H1 (cell line): ENCODE data around the gene HIGD2A. TPM values are rescaled to one million over a fixed set of nuclear protein-coding genes. Genes with fewer than 3 reads are reported as not detected.

Experiments
- CTCF ChIA-PET: fragments of 300-600 bp; sonication (Branson Sonifier 250); formaldehyde crosslinking; loops from one replicate; lab custom pipeline; 2021; ENCODE audit not compliant: partially characterized antibody; lab: Charles Lee
- POLR2A ChIA-PET: fragments of 300-600 bp; sonication (Branson Sonifier 250); formaldehyde crosslinking; loops from one replicate; lab custom pipeline; 2021; ENCODE audit warnings: inconsistent platforms; ENCODE audit not compliant: partially characterized antibody; lab: Charles Lee
- DNase-seq, 2 experiments: peaks; one replicate each; pipeline versions ENCODE4 v3.0.0 to v3.0.0-alpha.2; 2010 to 2022; ENCODE audit warnings: low spot score in 2 of 2, low read depth in 1 of 2, mixed read lengths in 1 of 2
- FAIRE-seq: peaks from 2 replicates; lab custom pipeline; 2011; peaks lifted over from hg19 to GRCh38; lab: Jason Lieb, UNC
- H2AFZ ChIP-seq: 2 replicates; pipeline ENCODE4 v1.8.1; 2012; ENCODE audit warnings: low read length, inconsistent platforms
- H2AK5ac ChIP-seq: 2 replicates; pipeline ENCODE4 v1.6.1; 2013; ENCODE audit warnings: low read depth, low read length
- H2BK120ac ChIP-seq: replicated peaks from 2 replicates; pipeline ENCODE3; 2013; ENCODE audit warnings: low read depth, low read length, inconsistent platforms
- H2BK12ac ChIP-seq: 2 replicates; pipeline ENCODE4 v1.6.1; 2013; ENCODE audit warnings: low read depth, low read length
- H2BK15ac ChIP-seq: 2 replicates; pipeline ENCODE4 v1.6.1; 2013; ENCODE audit warnings: low read length
- H2BK20ac ChIP-seq: 2 replicates; pipeline ENCODE4 v1.6.1; 2013; ENCODE audit warnings: low read length
- H2BK5ac ChIP-seq: 2 replicates; pipeline ENCODE4 v1.6.1; 2013; ENCODE audit warnings: low read depth, low read length
- H3K14ac ChIP-seq: 2 replicates; pipeline ENCODE4 v1.6.1; 2013; ENCODE audit warnings: inconsistent platforms; ENCODE audit not compliant: insufficient read length
- H3K18ac ChIP-seq: 2 replicates; pipeline ENCODE4 v1.6.1; 2013; ENCODE audit warnings: low read length; ENCODE audit errors: extremely low read depth
- H3K23ac ChIP-seq: 2 replicates; pipeline ENCODE4 v1.6.1; 2013; ENCODE audit warnings: inconsistent platforms; ENCODE audit not compliant: insufficient read length
- H3K23me2 ChIP-seq: 2 replicates; pipeline ENCODE4 v1.6.1; 2013; ENCODE audit warnings: low read depth, low read length
- H3K27ac ChIP-seq: 2 replicates; pipeline ENCODE4 v1.6.1; 2011; ENCODE audit warnings: low read depth, low read length, inconsistent platforms
- H3K27me3 ChIP-seq, 4 experiments: replicated peaks in 1 of 4; 1 replicate in 1 of 4; 2 replicates in 3 of 4; pipeline versions ENCODE4 v1.6.1 to v1.8.1; 2011 to 2013; ENCODE audit warnings: low read length in 3 of 4, mild to moderate bottlenecking in 3 of 4, inconsistent platforms in 2 of 4, mixed read lengths in 2 of 4, moderate library complexity in 1 of 4; ENCODE audit not compliant: control insufficient read depth in 3 of 4, insufficient read depth in 3 of 4; ENCODE audit errors: extremely low read depth in 1 of 4
- H3K36me3 ChIP-seq, 4 experiments: 2 replicates each; pipeline versions ENCODE4 v1.6.1 to v1.8.1; 2011 to 2013; ENCODE audit warnings: mild to moderate bottlenecking in 4 of 4, low read length in 3 of 4, moderate library complexity in 2 of 4, control low read depth in 1 of 4, inconsistent platforms in 1 of 4; ENCODE audit not compliant: insufficient read depth in 4 of 4, control insufficient read depth in 2 of 4
- H3K4ac ChIP-seq: replicated peaks from 2 replicates; pipeline ENCODE3; 2013; ENCODE audit warnings: low read length, low read depth, mixed read lengths, inconsistent platforms; ENCODE audit not compliant: insufficient read length
- H3K4me1 ChIP-seq, 4 experiments: replicated peaks in 1 of 4; 1 replicate in 1 of 4; 2 replicates in 3 of 4; pipeline versions ENCODE4 v1.6.1 to v1.8.1; 2011 to 2013; ENCODE audit warnings: low read length in 3 of 4, inconsistent platforms in 2 of 4, mixed read lengths in 1 of 4; ENCODE audit not compliant: insufficient read depth in 4 of 4, control insufficient read depth in 3 of 4
- H3K4me2 ChIP-seq, 2 experiments: 2 replicates each; pipeline versions ENCODE4 v1.6.1 to v1.8.1; 2011 to 2013; ENCODE audit warnings: low read depth in 2 of 2, low read length in 2 of 2, control low read depth in 1 of 2, inconsistent platforms in 1 of 2, mild to moderate bottlenecking in 1 of 2; ENCODE audit not compliant: insufficient read depth in 1 of 2
- H3K4me3 ChIP-seq, 4 experiments: fragments of 200-600, 300-600 bp in 1 of 4; sonication (generic), shearing (Covaris generic), sonication (Bioruptor Twin) in 1 of 4; 2 replicates each; pipeline versions ENCODE4 v1.5.1 to v1.8.1; 2011 to 2016; ENCODE audit warnings: low read length in 4 of 4, low read depth in 3 of 4, control low read depth in 2 of 4, inconsistent platforms in 2 of 4, mild to moderate bottlenecking in 2 of 4, mixed read lengths in 1 of 4, moderate library complexity in 1 of 4; ENCODE audit not compliant: insufficient read depth in 2 of 4; ENCODE audit errors: extremely low read depth in 1 of 4
- H3K56ac ChIP-seq: replicated peaks from 2 replicates; pipeline ENCODE3; 2013; ENCODE audit warnings: low read depth, mild to moderate bottlenecking, mixed read lengths, low read length, inconsistent platforms; ENCODE audit not compliant: insufficient read length
- H3K79me1 ChIP-seq: 2 replicates; pipeline ENCODE4 v1.6.1; 2013; ENCODE audit warnings: low read depth, low read length, control low read depth
- H3K79me2 ChIP-seq, 2 experiments: 2 replicates each; pipeline versions ENCODE4 v1.6.1 to v1.8.1; 2012 to 2013; ENCODE audit warnings: low read length in 2 of 2, mild to moderate bottlenecking in 2 of 2, inconsistent platforms in 1 of 2; ENCODE audit not compliant: insufficient read depth in 2 of 2, control insufficient read depth in 1 of 2
- H3K9ac ChIP-seq, 4 experiments: replicated peaks in 1 of 4; 1 replicate in 1 of 4; 2 replicates in 3 of 4; pipeline versions ENCODE4 v1.6.1 to v1.8.1; 2011 to 2013; ENCODE audit warnings: low read depth in 3 of 4, low read length in 3 of 4, control low read depth in 2 of 4, mild to moderate bottlenecking in 2 of 4, moderate library complexity in 2 of 4, inconsistent platforms in 1 of 4; ENCODE audit errors: extremely low read depth in 1 of 4
- H3K9me3 ChIP-seq, 2 experiments: 2 replicates each; pipeline versions ENCODE4 v1.6.1 to v1.8.1; 2012 to 2013; ENCODE audit warnings: mild to moderate bottlenecking in 2 of 2, moderate library complexity in 2 of 2, control low read depth in 1 of 2, inconsistent platforms in 1 of 2, low read depth in 1 of 2, low read length in 1 of 2, mixed read lengths in 1 of 2; ENCODE audit not compliant: insufficient read depth in 2 of 2
- H4K20me1 ChIP-seq, 2 experiments: replicated peaks in 1 of 2; 2 replicates each; pipeline versions ENCODE3 to v1.8.1; 2011 to 2013; ENCODE audit warnings: inconsistent platforms in 2 of 2, low read length in 2 of 2, mild to moderate bottlenecking in 1 of 2; ENCODE audit not compliant: insufficient read depth in 2 of 2, control insufficient read depth in 1 of 2
- H4K5ac ChIP-seq: 2 replicates; pipeline ENCODE4 v1.6.1; 2013; ENCODE audit warnings: low read length, low read depth, mixed read lengths, inconsistent platforms; ENCODE audit not compliant: insufficient read length
- H4K8ac ChIP-seq: 2 replicates; pipeline ENCODE4 v1.8.0; 2013; ENCODE audit warnings: mild to moderate bottlenecking, moderate library complexity, low read length, inconsistent platforms; ENCODE audit not compliant: insufficient read depth; ENCODE audit errors: extremely low read depth
- H4K91ac ChIP-seq: replicated peaks from 2 replicates; pipeline ENCODE3; 2013; ENCODE audit warnings: low read length, mixed read lengths, inconsistent platforms; ENCODE audit not compliant: insufficient read length
- CHD1 ChIP-seq: IDR thresholded peaks from 2 replicates; pipeline ENCODE4 v1.6.1; 2012; ENCODE audit warnings: low read depth, low read length, improper control_type of control experiment
- CREB1 ChIP-seq: IDR thresholded peaks from 2 replicates; pipeline ENCODE4 v1.6.1; 2012; ENCODE audit warnings: inconsistent platforms
- MAFK ChIP-seq: IDR thresholded peaks from 2 replicates; pipeline ENCODE4 v1.6.1; 2012; ENCODE audit warnings: low read depth, mild to moderate bottlenecking, improper control_type of control experiment, low read length
- NRF1 ChIP-seq: IDR thresholded peaks from 2 replicates; pipeline ENCODE4 v1.6.1; 2011; ENCODE audit warnings: mild to moderate bottlenecking, low read depth, low read length, improper control_type of control experiment
- RXRA ChIP-seq: IDR thresholded peaks from 2 replicates; pipeline ENCODE4 v1.6.1; 2011; ENCODE audit warnings: low read depth, mild to moderate bottlenecking, low read length, moderate library complexity; ENCODE audit not compliant: insufficient read depth
- TBP ChIP-seq: IDR thresholded peaks from 2 replicates; pipeline ENCODE4 v1.6.1; 2011; ENCODE audit warnings: low read depth, low read length, improper control_type of control experiment
- TEAD4 ChIP-seq: IDR thresholded peaks from 2 replicates; pipeline ENCODE4 v1.6.1; 2012; ENCODE audit warnings: low read depth, low read length, inconsistent platforms, mixed read lengths
- WGBS, 2 experiments: shearing (Covaris generic) in 1 of 2; methylation state at CpG; one replicate each; pipeline versions ENCODE4 v1.1.6 to v1.1.7; 2013 to 2015; ENCODE audit warnings: low lambda C conversion rate in 2 of 2, mixed read lengths in 2 of 2, inconsistent platforms in 1 of 2, low coverage in 1 of 2, missing lambda C conversion rate in 1 of 2; ENCODE audit not compliant: insufficient replicate concordance in 2 of 2, insufficient coverage in 1 of 2, insufficient read length in 1 of 2; ENCODE audit errors: extremely low coverage in 1 of 2, missing lambda C conversion rate in 1 of 2; 5-methylcytosine and 5-hydroxymethylcytosine counted together
- polyA plus RNA-seq, 7 experiments: library from polyadenylated mRNA; depleted of rRNA in 3 of 7; stranded (reverse) in 5 of 7; unstranded in 2 of 7; fragments of >200 nt in 5 of 7; fragments of 200-250 nt in 2 of 7; gene quantifications; 1 replicate in 5 of 7; 2 replicates in 1 of 7; 4 replicates in 1 of 7; pipeline versions ENCODE4 v1.2.1 to v1.2.3, GENCODE V29; 2011 to 2013; ENCODE audit warnings: missing spikeins in 2 of 7, mixed read lengths in 2 of 7
- total RNA-seq: library from RNA; stranded (reverse); fragmentation: NEBNext Ultra II Directional; extraction: Animal tissue kit (Norgen Biotek cat#: 25700); gene quantifications from 2 replicates; pipeline ENCODE4 v1.2.1, GENCODE V29; 2021

The HIGD2A gene
- total and polyA plus RNA-seq, 2 of the 8 experiments (the other 6 are each of a cell fraction or from before 2014, with no cell fraction given), result 95.5 to 264 TPM

DNA sequence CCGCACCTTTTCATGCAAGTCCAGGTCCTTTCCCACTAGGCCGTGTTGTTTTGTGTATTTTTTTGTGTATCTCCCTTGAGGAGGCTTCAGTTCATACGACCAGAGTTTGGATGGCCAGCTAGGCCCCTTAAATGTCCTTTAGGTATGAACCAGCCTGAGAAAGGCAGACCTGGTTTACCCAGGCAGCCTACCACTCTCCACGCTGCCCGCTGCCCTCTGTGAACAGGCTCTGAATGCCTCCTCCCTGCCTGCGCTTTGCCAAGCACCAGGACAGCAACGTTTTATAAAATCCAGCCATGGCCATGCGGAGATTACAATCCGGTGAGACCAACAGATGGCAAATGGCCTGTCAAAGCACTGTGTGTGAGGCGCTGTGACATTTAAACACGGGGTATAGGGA, 28.4 kb downstream of the HIGD2A start:
- FAIRE-seq, result no peak
- POLR2A ChIA-PET, result interaction anchor here (1.0 to 1.7 kb wide), 4 partner anchors 10 to 126 kb away, joined by 3 to 8 read pairs (median 4); partner anchors contain the start of genes FAF2 and KIAA1191

More for the DNA sequence above, 28.4 kb downstream of the HIGD2A start:
- Histone ChIP-seq H3K9ac (peak overlapping the region in 2 of 4 experiments; percentile 5 to 29; a peak in 2 of 7 replicates), H3K27me3 (peaks cover 0 to 11% (median 9%) of the 10 kb centered on the region in 4 experiments; a peak in 6 of 7 replicates), H3K14ac (no peak overlapping the region), H3K79me2 (no peaks in the 10 kb centered on the region), H3K56ac (no peak overlapping the region), H2BK15ac (peak overlapping the region; percentile 46; the same call in 1 of the 2 replicates), H2AK5ac (no peak overlapping the region), H3K4ac (no peak overlapping the region), H4K20me1 (peaks cover 0 to 2% of the 10 kb centered on the region in 2 experiments), H2BK12ac (no peak overlapping the region), H2BK5ac (no peak overlapping the region), H3K4me3 (peak overlapping the region in 3 of 4 experiments; percentile 18 to 77 (median 30); a peak in 4 of 8 replicates), H3K9me3 (peaks cover 9 to 12% of the 10 kb centered on the region in 2 experiments; a peak in 1 of 4 replicates), H3K36me3 (no peaks in the 10 kb centered on the region), H2AFZ (peak overlapping the region; percentile 73), H3K4me1 (peaks cover 0 to 3% (median 0%) of the 10 kb centered on the region in 4 experiments; a peak in 4 of 7 replicates), H3K27ac (no peak overlapping the region), H2BK120ac (no peak overlapping the region), H3K79me1 (no peaks in the 10 kb centered on the region), H3K18ac (0 out of 2 replicates have a peak overlapping the region, but pooled peaks have one; percentile 24), H3K23me2 (no peaks in the 10 kb centered on the region; the same call in 1 of the 2 replicates), H4K5ac (no peak overlapping the region), H2BK20ac (peak overlapping the region; percentile 34; the same call in 1 of the 2 replicates), H4K8ac (peak overlapping the region; percentile 90; the same call in 1 of the 2 replicates), H3K23ac (no peak overlapping the region), H4K91ac (no peak overlapping the region), H3K4me2 (peak overlapping the region; percentile 8 to 66; a peak in 3 of 4 replicates)
- TF ChIP-seq RXRA, result no peak
- no peak for TF ChIP-seq TEAD4
- no peak for TF ChIP-seq TBP
- TF ChIP-seq NRF1, result no peak
- no peak for TF ChIP-seq CHD1
- TF ChIP-seq CREB1, result no peak
- no peak for TF ChIP-seq MAFK
- no peak for DNase-seq
- CTCF ChIA-PET, result interaction anchor here (0.7 to 3.3 kb wide), 7 partner anchors 11 to 170 kb away, joined by 3 to 22 read pairs (median 3); partner anchors contain the start of gene FAF2
- WGBS, 2 experiments, result 86% methylated on average over 11 of the region's 11 CpGs; no CpG with 5 or more reads in 1 of the 2 experiments
